ENCODE data around the gene SPECC1L.
"Not testable (repeated sequence)": the region's sequence is repeated elsewhere in the genome, so short reads cannot be mapped to it uniquely, and the experiment has no call there.

DNA sequence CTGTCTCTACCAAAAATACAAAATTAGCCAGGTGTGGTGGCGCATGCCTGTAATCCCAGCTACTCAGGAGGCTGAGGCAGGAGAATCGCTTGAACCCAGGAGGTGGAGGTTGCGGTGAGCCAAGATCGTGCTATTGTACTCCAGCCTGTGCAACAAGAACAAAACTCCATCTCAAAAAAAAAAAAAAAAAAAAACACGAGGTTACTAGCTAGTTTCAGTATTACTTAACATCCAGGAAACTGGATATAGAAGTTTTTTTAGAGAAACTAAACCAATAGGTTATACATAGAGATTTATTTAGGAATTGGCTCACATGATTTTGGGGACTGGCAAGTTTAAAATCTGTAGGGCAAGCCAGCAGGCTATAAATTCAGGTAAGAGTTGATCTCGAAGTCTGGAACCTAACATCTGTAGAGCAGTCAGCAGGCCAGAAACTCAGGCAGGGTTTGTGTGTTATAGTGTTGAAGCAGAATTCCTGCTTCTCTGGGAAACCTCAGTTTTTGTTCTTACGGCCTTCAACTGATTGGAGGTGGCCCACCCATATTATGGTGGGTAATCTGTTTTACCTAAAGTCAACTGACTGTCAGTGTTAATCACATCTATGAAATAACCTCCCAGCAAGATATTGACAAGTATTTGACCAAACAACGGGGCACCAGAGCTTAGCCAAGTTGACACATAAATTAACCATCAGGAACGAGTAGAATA lies 29.5 kb upstream of the SPECC1L start:
- TF ChIP-seq, protein P1, sequence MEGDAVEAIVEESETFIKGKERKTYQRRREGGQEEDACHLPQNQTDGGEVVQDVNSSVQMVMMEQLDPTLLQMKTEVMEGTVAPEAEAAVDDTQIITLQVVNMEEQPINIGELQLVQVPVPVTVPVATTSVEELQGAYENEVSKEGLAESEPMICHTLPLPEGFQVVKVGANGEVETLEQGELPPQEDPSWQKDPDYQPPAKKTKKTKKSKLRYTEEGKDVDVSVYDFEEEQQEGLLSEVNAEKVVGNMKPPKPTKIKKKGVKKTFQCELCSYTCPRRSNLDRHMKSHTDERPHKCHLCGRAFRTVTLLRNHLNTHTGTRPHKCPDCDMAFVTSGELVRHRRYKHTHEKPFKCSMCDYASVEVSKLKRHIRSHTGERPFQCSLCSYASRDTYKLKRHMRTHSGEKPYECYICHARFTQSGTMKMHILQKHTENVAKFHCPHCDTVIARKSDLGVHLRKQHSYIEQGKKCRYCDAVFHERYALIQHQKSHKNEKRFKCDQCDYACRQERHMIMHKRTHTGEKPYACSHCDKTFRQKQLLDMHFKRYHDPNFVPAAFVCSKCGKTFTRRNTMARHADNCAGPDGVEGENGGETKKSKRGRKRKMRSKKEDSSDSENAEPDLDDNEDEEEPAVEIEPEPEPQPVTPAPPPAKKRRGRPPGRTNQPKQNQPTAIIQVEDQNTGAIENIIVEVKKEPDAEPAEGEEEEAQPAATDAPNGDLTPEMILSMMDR (IDR thresholded peaks at IDR 0.05), result not testable (repeated sequence)
- not testable (repeated sequence) for TF ChIP-seq POLR2AphosphoS5 (IDR thresholded peaks at IDR 0.05)

All from stomach (tissue), 4 donors.